ENCODE results near the gene MOV10L1.

The MOV10L1 gene

DNA sequence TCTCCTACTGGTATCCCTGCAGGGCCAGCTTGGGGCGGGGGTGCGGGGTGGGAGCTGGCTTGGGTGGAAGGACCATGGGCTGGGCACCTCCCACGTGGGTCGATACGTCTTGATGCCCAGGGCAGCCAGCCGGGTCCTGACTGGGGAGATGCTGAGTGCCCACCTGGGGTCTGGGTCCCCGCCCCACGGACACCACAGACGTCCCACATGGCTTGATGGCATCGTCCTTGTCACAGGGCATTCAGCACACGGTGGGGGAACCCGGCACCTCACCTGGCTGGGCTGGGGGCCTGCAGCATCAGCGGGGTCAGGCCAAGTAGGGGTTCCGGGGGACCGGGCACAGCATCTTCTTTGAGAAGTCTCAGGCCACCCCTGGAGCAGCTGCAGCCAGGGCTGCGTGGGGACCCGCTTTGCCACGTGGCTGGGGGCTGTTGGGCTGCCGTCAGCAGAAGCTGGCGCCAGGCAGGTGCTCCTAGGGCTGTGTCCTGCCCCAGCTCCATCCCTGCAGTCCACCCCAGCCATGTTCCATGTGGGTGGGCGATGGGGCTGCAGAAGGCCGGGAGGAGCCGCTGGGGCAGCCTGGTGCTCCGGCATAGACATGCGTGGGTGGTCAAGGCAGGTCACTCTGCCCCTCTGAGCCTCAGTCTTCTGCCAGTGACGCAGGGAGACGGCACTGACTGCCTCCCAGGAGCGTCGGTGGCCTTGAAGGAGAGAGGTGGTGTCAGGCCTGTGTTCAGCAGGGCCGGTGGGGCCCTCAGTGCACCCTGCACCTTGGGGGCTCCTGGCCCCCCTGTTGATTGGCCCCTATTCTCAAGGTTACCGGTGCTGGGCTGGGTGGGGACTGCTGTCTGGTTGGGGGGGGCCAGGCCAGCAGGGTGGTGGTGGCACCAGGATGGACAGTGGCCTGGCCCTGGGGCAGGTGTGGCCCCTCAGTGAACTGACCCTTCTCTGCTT lies 119.4 kb downstream of the MOV10L1 start:
- H3K9me3 ChIP-seq (replicated peaks in 1 of 2; ENCODE audit: control insufficient read depth in 2 of 2, insufficient read depth in 1 of 2, low read depth in 1 of 2, low read length in 2 of 2) = peaks cover 0 to 2% of the 10 kb centered on the region in 2 donors
- no peak for DNase-seq (ENCODE audit: low spot score)
- H3K18ac ChIP-seq (ENCODE audit: low read length) = peak overlapping the region; percentile 21
- H3K27ac ChIP-seq (replicated peaks; ENCODE audit: low read length) = no peak overlapping the region
- H2BK12ac ChIP-seq (ENCODE audit: low read length) = no peak overlapping the region
- H3K9ac ChIP-seq (ENCODE audit: low read depth, low read length, poor library complexity) = peak overlapping the region; percentile 74
- H2BK15ac ChIP-seq (ENCODE audit: low read length) = no peak overlapping the region
- H3K27me3 ChIP-seq (ENCODE audit: control insufficient read depth in 3 of 3, insufficient read depth in 3 of 3, low read depth in 1 of 3, low read length in 3 of 3) = no peaks in the 10 kb centered on the region
- no peak overlapping the region for H4K91ac ChIP-seq (ENCODE audit: low read depth, low read length, poor library complexity)
- no peak overlapping the region for H2BK5ac ChIP-seq (ENCODE audit: low read length)
- no peak overlapping the region for H2BK120ac ChIP-seq (ENCODE audit: low read depth, low read length)
- peaks cover 34 to 78% of the 10 kb centered on the region in 2 donors for H3K36me3 ChIP-seq (replicated peaks in 1 of 2; ENCODE audit: control insufficient read depth in 2 of 2, insufficient read depth in 2 of 2, low read length in 2 of 2)
- peaks cover 0 to 8% of the 10 kb centered on the region in 2 donors for H3K4me1 ChIP-seq (ENCODE audit: control insufficient read depth in 2 of 2, insufficient read depth in 1 of 2, low read depth in 1 of 2, low read length in 2 of 2)
- H3K23ac ChIP-seq (ENCODE audit: low read depth, low read length, poor library complexity) = peak overlapping the region; percentile 43
- peak overlapping the region; percentile 23 for H4K8ac ChIP-seq (ENCODE audit: low read depth, low read length)
- H2AK5ac ChIP-seq (ENCODE audit: low read depth, low read length) = no peak overlapping the region
- H2AFZ ChIP-seq (ENCODE audit: low read length) = no peak overlapping the region
- no peak overlapping the region for H3K14ac ChIP-seq (ENCODE audit: low read length)
- H3K4ac ChIP-seq (ENCODE audit: low read length) = no peak overlapping the region
- WGBS, 2 donors (ENCODE audit: extremely low coverage in 2 of 2, insufficient read length in 2 of 2, insufficient replicate concordance in 1 of 2) = no CpG with 5 or more reads among the region's 31 CpGs
- peaks cover 5% of the 10 kb centered on the region for H3K79me1 ChIP-seq (ENCODE audit: low read depth, low read length)
- no peak overlapping the region for H3K4me3 ChIP-seq (ENCODE audit: low read length in 2 of 2)
- H3K4me2 ChIP-seq (ENCODE audit: insufficient read depth, low read length, poor library complexity, severe bottlenecking) = no peak overlapping the region

DNA sequence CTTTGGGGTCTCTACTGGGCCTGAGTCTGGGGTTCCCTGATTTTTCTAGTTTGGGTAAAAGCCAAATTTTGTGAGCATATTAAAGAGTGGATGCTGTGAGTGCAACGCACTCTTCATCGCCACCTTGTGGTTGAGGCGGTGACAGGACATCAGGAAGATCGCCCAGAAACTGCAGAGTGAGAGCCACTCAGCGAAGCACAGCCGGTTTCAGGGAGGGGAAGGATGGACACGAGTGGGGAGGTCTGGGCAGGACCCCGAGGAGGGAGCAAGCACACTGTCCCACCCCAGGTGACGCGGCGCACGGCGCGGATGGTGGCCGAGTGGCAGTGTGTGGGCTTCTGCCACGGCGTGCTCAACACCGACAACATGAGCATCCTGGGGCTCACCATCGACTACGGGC lies 120.1 kb downstream of the MOV10L1 start:
- Histone ChIP-seq H3K14ac (ENCODE audit: low read length) (no peak overlapping the region), H3K79me1 (ENCODE audit: low read depth, low read length) (peaks cover 5% of the 10 kb centered on the region), H4K91ac (ENCODE audit: low read depth, low read length, poor library complexity) (no peak overlapping the region), H3K18ac (ENCODE audit: low read length) (no peak overlapping the region), H3K4me3 (ENCODE audit: low read length in 2 of 2) (no peak overlapping the region), H3K9ac (ENCODE audit: low read depth, low read length, poor library complexity) (peak overlapping the region; percentile 72), H2BK120ac (ENCODE audit: low read depth, low read length) (no peak overlapping the region), H2AFZ (ENCODE audit: low read length) (no peak overlapping the region), H3K4me1 (ENCODE audit: control insufficient read depth in 2 of 2, insufficient read depth in 1 of 2, low read depth in 1 of 2, low read length in 2 of 2) (peaks cover 0 to 8% of the 10 kb centered on the region in 2 donors), H3K9me3 (replicated peaks in 1 of 2; ENCODE audit: control insufficient read depth in 2 of 2, insufficient read depth in 1 of 2, low read depth in 1 of 2, low read length in 2 of 2) (peaks cover 0 to 2% of the 10 kb centered on the region in 2 donors), H2AK5ac (ENCODE audit: low read depth, low read length) (no peak overlapping the region), H3K4me2 (ENCODE audit: insufficient read depth, low read length, poor library complexity, severe bottlenecking) (no peak overlapping the region), H3K27ac (replicated peaks; ENCODE audit: low read length) (no peak overlapping the region), H3K4ac (ENCODE audit: low read length) (no peak overlapping the region), H3K36me3 (replicated peaks in 1 of 2; ENCODE audit: control insufficient read depth in 2 of 2, insufficient read depth in 2 of 2, low read length in 2 of 2) (peaks cover 36 to 78% of the 10 kb centered on the region in 2 donors), H3K27me3 (ENCODE audit: control insufficient read depth in 3 of 3, insufficient read depth in 3 of 3, low read depth in 1 of 3, low read length in 3 of 3) (no peaks in the 10 kb centered on the region), H3K23ac (ENCODE audit: low read depth, low read length, poor library complexity) (no peak overlapping the region), H2BK15ac (ENCODE audit: low read length) (no peak overlapping the region), H4K8ac (ENCODE audit: low read depth, low read length) (no peak overlapping the region), H2BK5ac (ENCODE audit: low read length) (no peak overlapping the region), H2BK12ac (ENCODE audit: low read length) (no peak overlapping the region)
- WGBS, 2 donors (ENCODE audit: extremely low coverage in 2 of 2, insufficient read length in 2 of 2, insufficient replicate concordance in 1 of 2) = no CpG with 5 or more reads among the region's 20 CpGs
- DNase-seq (ENCODE audit: low spot score) = no peak

DNA sequence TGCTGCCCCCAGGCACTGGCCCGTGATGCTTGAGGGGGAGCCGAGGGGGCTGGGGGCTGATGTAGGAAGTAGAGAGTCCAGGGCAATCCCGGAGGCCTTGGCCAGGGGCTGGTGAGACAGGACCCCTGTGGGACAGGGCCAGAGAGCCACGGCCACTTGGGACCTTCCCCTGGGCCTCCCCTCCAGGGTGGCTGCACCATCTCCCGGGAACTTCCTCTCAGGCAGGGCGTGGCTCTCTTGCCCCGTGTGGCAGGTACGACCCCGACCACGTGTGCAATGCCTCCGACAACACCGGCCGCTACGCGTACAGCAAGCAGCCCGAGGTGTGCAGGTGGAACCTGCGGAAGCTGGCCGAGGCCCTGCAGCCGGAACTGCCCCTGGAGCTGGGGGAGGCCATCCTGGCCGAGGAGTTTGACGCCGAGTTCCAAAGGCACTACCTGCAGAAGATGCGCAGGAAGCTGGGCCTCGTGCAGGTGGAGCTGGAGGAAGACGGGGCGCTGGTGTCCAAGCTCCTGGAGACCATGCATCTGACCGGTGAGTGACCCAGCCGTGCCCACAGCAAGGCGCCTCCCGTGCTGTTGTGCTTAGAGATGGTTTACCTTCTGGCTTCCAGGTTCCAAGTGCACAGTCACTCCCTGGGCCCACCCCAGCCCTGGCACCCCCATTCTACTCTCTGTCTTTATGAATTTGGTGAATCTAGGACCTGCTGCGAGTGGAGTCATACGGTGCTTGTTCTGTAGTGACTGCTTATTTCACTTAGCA lies 120.8 kb downstream of the MOV10L1 start:
- Histone ChIP-seq H3K18ac (ENCODE audit: low read length) (no peak overlapping the region), H2AFZ (ENCODE audit: low read length) (no peak overlapping the region), H3K4me3 (ENCODE audit: low read length in 2 of 2) (no peak overlapping the region), H4K91ac (ENCODE audit: low read depth, low read length, poor library complexity) (no peak overlapping the region), H3K14ac (ENCODE audit: low read length) (no peak overlapping the region), H2AK5ac (ENCODE audit: low read depth, low read length) (no peak overlapping the region), H2BK12ac (ENCODE audit: low read length) (peak overlapping the region; percentile 59), H3K9me3 (replicated peaks in 1 of 2; ENCODE audit: control insufficient read depth in 2 of 2, insufficient read depth in 1 of 2, low read depth in 1 of 2, low read length in 2 of 2) (peaks cover 0 to 2% of the 10 kb centered on the region in 2 donors), H3K79me1 (ENCODE audit: low read depth, low read length) (peaks cover 4% of the 10 kb centered on the region), H2BK120ac (ENCODE audit: low read depth, low read length) (no peak overlapping the region), H3K9ac (ENCODE audit: low read depth, low read length, poor library complexity) (no peak overlapping the region), H3K36me3 (replicated peaks in 1 of 2; ENCODE audit: control insufficient read depth in 2 of 2, insufficient read depth in 2 of 2, low read length in 2 of 2) (peaks cover 41 to 78% of the 10 kb centered on the region in 2 donors), H2BK5ac (ENCODE audit: low read length) (peak overlapping the region; percentile 63), H3K4me1 (ENCODE audit: control insufficient read depth in 2 of 2, insufficient read depth in 1 of 2, low read depth in 1 of 2, low read length in 2 of 2) (peaks cover 0 to 8% of the 10 kb centered on the region in 2 donors), H2BK15ac (ENCODE audit: low read length) (no peak overlapping the region), H3K27me3 (ENCODE audit: control insufficient read depth in 3 of 3, insufficient read depth in 3 of 3, low read depth in 1 of 3, low read length in 3 of 3) (no peaks in the 10 kb centered on the region), H3K4ac (ENCODE audit: low read length) (no peak overlapping the region), H3K4me2 (ENCODE audit: insufficient read depth, low read length, poor library complexity, severe bottlenecking) (no peak overlapping the region), H3K23ac (ENCODE audit: low read depth, low read length, poor library complexity) (no peak overlapping the region), H4K8ac (ENCODE audit: low read depth, low read length) (no peak overlapping the region), H3K27ac (replicated peaks; ENCODE audit: low read length) (no peak overlapping the region)
- no peak for DNase-seq (ENCODE audit: low spot score)
- no CpG with 5 or more reads among the region's 32 CpGs for WGBS, 2 donors (ENCODE audit: extremely low coverage in 2 of 2, insufficient read length in 2 of 2, insufficient replicate concordance in 1 of 2)

DNA sequence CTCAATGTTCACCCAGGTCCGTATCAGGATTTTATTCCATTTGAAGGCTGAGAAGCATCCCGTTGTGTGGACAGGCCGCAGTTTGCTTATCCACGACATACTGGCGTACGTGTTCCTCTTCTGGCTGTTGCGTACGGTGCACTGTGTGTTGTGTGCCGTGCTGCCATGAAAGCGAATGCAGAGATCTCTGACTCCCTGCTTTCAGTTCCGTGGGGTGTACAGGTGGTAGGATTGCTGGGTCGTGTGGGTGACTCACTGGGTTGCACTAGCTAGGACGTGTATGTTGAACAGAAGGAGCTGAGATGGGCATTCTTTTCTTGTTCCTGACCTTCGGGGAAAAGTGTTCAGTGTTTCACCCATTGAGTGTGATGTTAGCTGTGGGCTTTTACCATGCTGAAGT lies 121.3 kb downstream of the MOV10L1 start:
- Histone ChIP-seq H3K36me3 (replicated peaks in 1 of 2; ENCODE audit: control insufficient read depth in 2 of 2, insufficient read depth in 2 of 2, low read length in 2 of 2) (peaks cover 43 to 81% of the 10 kb centered on the region in 2 donors), H3K18ac (ENCODE audit: low read length) (no peak overlapping the region), H3K4me1 (ENCODE audit: control insufficient read depth in 2 of 2, insufficient read depth in 1 of 2, low read depth in 1 of 2, low read length in 2 of 2) (peaks cover 0 to 8% of the 10 kb centered on the region in 2 donors), H2BK12ac (ENCODE audit: low read length) (no peak overlapping the region), H4K8ac (ENCODE audit: low read depth, low read length) (no peak overlapping the region), H3K14ac (ENCODE audit: low read length) (no peak overlapping the region), H3K4me3 (ENCODE audit: low read length in 2 of 2) (no peak overlapping the region), H3K27me3 (ENCODE audit: control insufficient read depth in 3 of 3, insufficient read depth in 3 of 3, low read depth in 1 of 3, low read length in 3 of 3) (no peaks in the 10 kb centered on the region), H2BK5ac (ENCODE audit: low read length) (no peak overlapping the region), H2AFZ (ENCODE audit: low read length) (no peak overlapping the region), H2BK120ac (ENCODE audit: low read depth, low read length) (no peak overlapping the region), H3K4me2 (ENCODE audit: insufficient read depth, low read length, poor library complexity, severe bottlenecking) (no peak overlapping the region), H4K91ac (ENCODE audit: low read depth, low read length, poor library complexity) (no peak overlapping the region), H2AK5ac (ENCODE audit: low read depth, low read length) (no peak overlapping the region), H3K9me3 (replicated peaks in 1 of 2; ENCODE audit: control insufficient read depth in 2 of 2, insufficient read depth in 1 of 2, low read depth in 1 of 2, low read length in 2 of 2) (peaks cover 0 to 2% of the 10 kb centered on the region in 2 donors), H3K23ac (ENCODE audit: low read depth, low read length, poor library complexity) (no peak overlapping the region), H3K4ac (ENCODE audit: low read length) (no peak overlapping the region), H3K9ac (ENCODE audit: low read depth, low read length, poor library complexity) (no peak overlapping the region), H3K27ac (replicated peaks; ENCODE audit: low read length) (no peak overlapping the region), H2BK15ac (ENCODE audit: low read length) (no peak overlapping the region), H3K79me1 (ENCODE audit: low read depth, low read length) (peaks cover 3% of the 10 kb centered on the region)
- DNase-seq (ENCODE audit: low spot score) = no peak
- no CpG with 5 or more reads among the region's 14 CpGs for WGBS, 2 donors (ENCODE audit: extremely low coverage in 2 of 2, insufficient read length in 2 of 2, insufficient replicate concordance in 1 of 2)
